ENCODE data around the gene MYL7. TPM values are rescaled to one million over a fixed set of nuclear protein-coding genes. Genes with fewer than 3 reads are reported as not detected.

Gene MYL7
- total RNA-seq, 1 donor from 2014 or later = not detected

GRCh38 chr7:44094883-44095592 is 46.1 kb downstream of the MYL7 start:
- intact Hi-C loops (cut with DNase I) = no loop called here
- DNase-seq (ENCODE audit: low spot score) (no peak), ATAC-seq (peak; percentile 62)

DNA sequence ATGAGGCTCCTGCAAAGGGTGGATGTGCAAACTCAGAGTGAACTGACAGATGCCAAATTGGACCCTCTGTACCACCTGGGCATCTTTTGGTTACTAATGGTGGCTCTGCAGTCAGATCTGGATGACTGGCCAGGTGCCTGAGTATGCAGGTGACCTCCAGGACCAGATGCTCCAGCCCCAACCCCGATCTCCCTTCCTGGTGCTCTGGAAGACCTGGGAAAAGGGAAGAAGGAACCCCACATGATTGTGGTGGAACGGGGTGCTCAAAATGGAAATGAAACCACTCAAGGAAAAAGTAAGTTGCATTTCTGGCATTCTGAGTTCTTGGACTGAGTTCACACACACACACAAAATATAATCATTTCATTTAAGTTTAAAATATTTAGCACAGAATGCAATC is 46.8 kb downstream of the MYL7 start:
- ATAC-seq (no peak), DNase-seq (ENCODE audit: low spot score) (no peak)
- intact Hi-C loops (cut with DNase I) = no loop called here

DNA sequence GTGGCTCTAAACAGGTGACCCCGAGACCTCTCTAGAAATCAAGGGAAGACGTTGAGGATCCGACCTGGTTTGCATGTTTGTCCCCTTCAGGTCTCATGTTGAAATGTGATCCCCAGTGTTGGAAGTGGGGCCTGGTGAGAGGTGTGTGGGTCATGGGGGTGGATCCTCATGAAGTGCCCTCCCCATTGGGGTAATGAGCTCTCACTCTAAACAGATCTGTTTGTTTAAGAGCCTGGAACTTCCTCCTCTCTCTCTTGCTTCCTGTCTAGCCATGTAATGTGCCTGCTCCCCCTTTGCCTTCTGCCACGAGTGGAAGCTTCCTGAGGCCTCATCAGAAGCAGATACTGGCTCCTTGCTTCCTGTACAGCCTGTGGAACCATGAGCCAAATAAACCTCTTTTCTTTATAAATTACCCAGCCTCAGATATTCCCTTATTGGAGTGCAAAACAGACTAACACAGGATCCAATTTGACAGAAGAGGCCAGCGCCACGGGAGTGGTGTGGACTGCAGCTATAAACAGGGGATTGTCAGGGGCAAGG is 48.0 kb downstream of the MYL7 start:
- intact Hi-C loops (cut with DNase I) = no loop called here
- ATAC-seq (no peak), DNase-seq (ENCODE audit: low spot score) (no peak)

Other genes with a start within 250 kb of the MYL7 start
- 42.8 TPM for gene URGCP, start 234.7 kb downstream of the MYL7 start, total RNA-seq
- 19.2 TPM for gene UBE2D4, start 214.9 kb downstream of the MYL7 start, total RNA-seq
- gene SPDYE1, start 143.4 kb downstream of the MYL7 start, total RNA-seq = not detected
- 85.1 TPM for gene DBNL, start 96.6 kb downstream of the MYL7 start, total RNA-seq
- gene PGAM2, start 75.8 kb downstream of the MYL7 start, total RNA-seq = 0.85 TPM
- gene POLM, start 58.8 kb downstream of the MYL7 start, total RNA-seq = 25.6 TPM
- gene AEBP1, start 37.0 kb downstream of the MYL7 start, total RNA-seq = 236 TPM
- gene POLD2, start 17.8 kb downstream of the MYL7 start, total RNA-seq = 67.0 TPM
- 1.9 TPM for gene GCK, start 48.1 kb upstream of the MYL7 start, total RNA-seq
- 51.2 TPM for gene YKT6, start 59.6 kb upstream of the MYL7 start, total RNA-seq
- gene CAMK2B, start 184.3 kb upstream of the MYL7 start, total RNA-seq = 26.9 TPM